ENCODE results near the gene S100A6. TPM values are rescaled to one million over a fixed set of nuclear protein-coding genes. Genes with fewer than 3 reads are reported as not detected.

Gene S100A6
- total and polyA plus RNA-seq, 4 donors: 5.7 to 124 (median 28.7) TPM

DNA sequence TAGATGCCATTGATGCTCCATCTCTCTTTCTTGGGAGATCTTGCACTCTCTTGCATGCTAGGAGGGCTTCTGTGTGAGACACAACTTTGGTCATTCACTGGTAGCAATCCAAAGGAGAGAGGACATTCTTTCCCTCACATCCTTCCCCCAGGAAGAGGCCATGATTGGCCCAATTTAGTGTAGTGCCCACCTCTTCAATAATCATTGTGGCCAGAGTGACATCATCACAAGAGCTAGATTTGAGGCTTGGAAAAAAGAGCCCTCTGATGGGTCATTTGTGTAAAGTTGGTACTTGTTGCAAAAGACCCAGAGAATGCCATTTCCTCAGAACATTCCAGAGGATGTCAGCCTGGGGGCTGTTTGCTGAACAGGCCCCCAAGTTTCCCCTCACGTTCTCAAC lies 30.2 kb downstream of the S100A6 start (continued):
- no peak for TF ChIP-seq NR2F2 (IDR thresholded peaks at IDR 0.05)
- TF ChIP-seq MAX (IDR thresholded peaks at IDR 0.05): no peak

- no peak for DNase-seq (ENCODE audit: low spot score)
- 83% methylated on average over 3 of the region's 3 CpGs for WGBS
- no peaks in the 10 kb centered on the region for H3K9me3 ChIP-seq (ENCODE audit: control insufficient read depth in 4 of 4, low read length in 3 of 4)
- TF ChIP-seq RXRA (IDR thresholded peaks at IDR 0.05): no peak
- TF ChIP-seq, protein P1, sequence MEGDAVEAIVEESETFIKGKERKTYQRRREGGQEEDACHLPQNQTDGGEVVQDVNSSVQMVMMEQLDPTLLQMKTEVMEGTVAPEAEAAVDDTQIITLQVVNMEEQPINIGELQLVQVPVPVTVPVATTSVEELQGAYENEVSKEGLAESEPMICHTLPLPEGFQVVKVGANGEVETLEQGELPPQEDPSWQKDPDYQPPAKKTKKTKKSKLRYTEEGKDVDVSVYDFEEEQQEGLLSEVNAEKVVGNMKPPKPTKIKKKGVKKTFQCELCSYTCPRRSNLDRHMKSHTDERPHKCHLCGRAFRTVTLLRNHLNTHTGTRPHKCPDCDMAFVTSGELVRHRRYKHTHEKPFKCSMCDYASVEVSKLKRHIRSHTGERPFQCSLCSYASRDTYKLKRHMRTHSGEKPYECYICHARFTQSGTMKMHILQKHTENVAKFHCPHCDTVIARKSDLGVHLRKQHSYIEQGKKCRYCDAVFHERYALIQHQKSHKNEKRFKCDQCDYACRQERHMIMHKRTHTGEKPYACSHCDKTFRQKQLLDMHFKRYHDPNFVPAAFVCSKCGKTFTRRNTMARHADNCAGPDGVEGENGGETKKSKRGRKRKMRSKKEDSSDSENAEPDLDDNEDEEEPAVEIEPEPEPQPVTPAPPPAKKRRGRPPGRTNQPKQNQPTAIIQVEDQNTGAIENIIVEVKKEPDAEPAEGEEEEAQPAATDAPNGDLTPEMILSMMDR (IDR thresholded peaks at IDR 0.05; ENCODE audit: low read depth, low read length, missing input control): no peak
- TF ChIP-seq RAD21 (IDR thresholded peaks at IDR 0.05): no peak
- TF ChIP-seq, protein P2, sequence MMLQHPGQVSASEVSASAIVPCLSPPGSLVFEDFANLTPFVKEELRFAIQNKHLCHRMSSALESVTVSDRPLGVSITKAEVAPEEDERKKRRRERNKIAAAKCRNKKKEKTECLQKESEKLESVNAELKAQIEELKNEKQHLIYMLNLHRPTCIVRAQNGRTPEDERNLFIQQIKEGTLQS (IDR thresholded peaks at IDR 0.05): no peak
- TF ChIP-seq TAF1 (conservative IDR thresholded peaks at IDR 0.05): no peak
- no peak for TF ChIP-seq HNF4G (IDR thresholded peaks at IDR 0.05)
- no peak for TF ChIP-seq JUND (IDR thresholded peaks at IDR 0.05)
- TF ChIP-seq YY1 (IDR thresholded peaks at IDR 0.05): no peak
- no peak for TF ChIP-seq FOXA1 (IDR thresholded peaks at IDR 0.05)
- TF ChIP-seq ZBTB33 (IDR thresholded peaks at IDR 0.05): no peak
- no peak for TF ChIP-seq FOXA2 (IDR thresholded peaks at IDR 0.05)
- TF ChIP-seq GABPA (IDR thresholded peaks at IDR 0.05 in 1 of 2, conservative IDR thresholded peaks at IDR 0.05 in 1 of 2): no peak
- no peak for TF ChIP-seq SP1 (IDR thresholded peaks at IDR 0.05)
- no peak overlapping the region for H3K4me3 ChIP-seq (ENCODE audit: low read depth in 1 of 3, low read length in 3 of 3)
- no peaks in the 10 kb centered on the region for H3K27me3 ChIP-seq (ENCODE audit: control insufficient read depth in 4 of 4, insufficient read depth in 4 of 4, low read length in 3 of 4)
- H3K9ac ChIP-seq (ENCODE audit: low read depth in 1 of 2, low read length in 2 of 2): no peak overlapping the region
- H3K36me3 ChIP-seq (ENCODE audit: control insufficient read depth in 4 of 4, insufficient read depth in 3 of 4, low read depth in 1 of 4, low read length in 3 of 4): no peaks in the 10 kb centered on the region
- peaks cover 0 to 4% (median 2%) of the 10 kb centered on the region in 4 donors for H3K4me1 ChIP-seq (ENCODE audit: control insufficient read depth in 4 of 4, insufficient read depth in 4 of 4, low read length in 3 of 4)
- no peak overlapping the region for H3K27ac ChIP-seq (ENCODE audit: low read depth in 1 of 2, low read length in 2 of 2)
Measured at GRCh38 chr1:153503766-153504165, 32.0 kb downstream of the S100A6 start.

GRCh38 chr1:153498746-153499145 lies 37.0 kb downstream of the S100A6 start:
- Histone ChIP-seq H3K4me1 (ENCODE audit: control insufficient read depth in 4 of 4, insufficient read depth in 4 of 4, low read length in 3 of 4) (no peaks in the 10 kb centered on the region), H3K27ac (ENCODE audit: low read depth in 1 of 2, low read length in 2 of 2) (no peak overlapping the region), H3K36me3 (ENCODE audit: control insufficient read depth in 4 of 4, insufficient read depth in 3 of 4, low read depth in 1 of 4, low read length in 3 of 4) (no peaks in the 10 kb centered on the region), H3K4me3 (ENCODE audit: low read depth in 1 of 3, low read length in 3 of 3) (no peak overlapping the region), H3K9me3 (ENCODE audit: control insufficient read depth in 4 of 4, low read length in 3 of 4) (no peaks in the 10 kb centered on the region), H3K9ac (ENCODE audit: low read depth in 1 of 2, low read length in 2 of 2) (no peak overlapping the region), H3K27me3 (ENCODE audit: control insufficient read depth in 4 of 4, insufficient read depth in 4 of 4, low read length in 3 of 4) (peaks cover 0 to 2% (median 0%) of the 10 kb centered on the region in 4 donors)
- DNase-seq (ENCODE audit: low spot score): no peak
- WGBS: 31% methylated on average over 2 of the region's 2 CpGs
- TF ChIP-seq ZBTB33 (IDR thresholded peaks at IDR 0.05) (no peak), TAF1 (conservative IDR thresholded peaks at IDR 0.05) (no peak), MAX (IDR thresholded peaks at IDR 0.05) (no peak), RAD21 (IDR thresholded peaks at IDR 0.05) (no peak), FOXA1 (IDR thresholded peaks at IDR 0.05) (no peak), SP1 (IDR thresholded peaks at IDR 0.05) (no peak), YY1 (IDR thresholded peaks at IDR 0.05) (no peak), GABPA (IDR thresholded peaks at IDR 0.05 in 1 of 2, conservative IDR thresholded peaks at IDR 0.05 in 1 of 2) (no peak)
- TF ChIP-seq, protein P3, sequence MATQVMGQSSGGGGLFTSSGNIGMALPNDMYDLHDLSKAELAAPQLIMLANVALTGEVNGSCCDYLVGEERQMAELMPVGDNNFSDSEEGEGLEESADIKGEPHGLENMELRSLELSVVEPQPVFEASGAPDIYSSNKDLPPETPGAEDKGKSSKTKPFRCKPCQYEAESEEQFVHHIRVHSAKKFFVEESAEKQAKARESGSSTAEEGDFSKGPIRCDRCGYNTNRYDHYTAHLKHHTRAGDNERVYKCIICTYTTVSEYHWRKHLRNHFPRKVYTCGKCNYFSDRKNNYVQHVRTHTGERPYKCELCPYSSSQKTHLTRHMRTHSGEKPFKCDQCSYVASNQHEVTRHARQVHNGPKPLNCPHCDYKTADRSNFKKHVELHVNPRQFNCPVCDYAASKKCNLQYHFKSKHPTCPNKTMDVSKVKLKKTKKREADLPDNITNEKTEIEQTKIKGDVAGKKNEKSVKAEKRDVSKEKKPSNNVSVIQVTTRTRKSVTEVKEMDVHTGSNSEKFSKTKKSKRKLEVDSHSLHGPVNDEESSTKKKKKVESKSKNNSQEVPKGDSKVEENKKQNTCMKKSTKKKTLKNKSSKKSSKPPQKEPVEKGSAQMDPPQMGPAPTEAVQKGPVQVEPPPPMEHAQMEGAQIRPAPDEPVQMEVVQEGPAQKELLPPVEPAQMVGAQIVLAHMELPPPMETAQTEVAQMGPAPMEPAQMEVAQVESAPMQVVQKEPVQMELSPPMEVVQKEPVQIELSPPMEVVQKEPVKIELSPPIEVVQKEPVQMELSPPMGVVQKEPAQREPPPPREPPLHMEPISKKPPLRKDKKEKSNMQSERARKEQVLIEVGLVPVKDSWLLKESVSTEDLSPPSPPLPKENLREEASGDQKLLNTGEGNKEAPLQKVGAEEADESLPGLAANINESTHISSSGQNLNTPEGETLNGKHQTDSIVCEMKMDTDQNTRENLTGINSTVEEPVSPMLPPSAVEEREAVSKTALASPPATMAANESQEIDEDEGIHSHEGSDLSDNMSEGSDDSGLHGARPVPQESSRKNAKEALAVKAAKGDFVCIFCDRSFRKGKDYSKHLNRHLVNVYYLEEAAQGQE (IDR thresholded peaks at IDR 0.05): no peak
- TF ChIP-seq, protein P1 (IDR thresholded peaks at IDR 0.05; ENCODE audit: low read depth, low read length, missing input control): no peak
- TF ChIP-seq, protein P2 (IDR thresholded peaks at IDR 0.05): no peak

Measured in liver (tissue), 9 donors.